Stimulated activated CD8-positive, alpha-beta memory T cell treated with anti-CD3 and anti-CD28 coated beads, Interleukin-4, amount 100 ng/mL, for 24 hours (primary cell): ENCODE data around the gene GCHFR.

ENCODE experiments used
- DNase-seq: peaks from one replicate; pipeline ENCODE4 v3.0.0-alpha.2; 2020; ENCODE audit warnings: low read depth

GCHFR gene

DNA sequence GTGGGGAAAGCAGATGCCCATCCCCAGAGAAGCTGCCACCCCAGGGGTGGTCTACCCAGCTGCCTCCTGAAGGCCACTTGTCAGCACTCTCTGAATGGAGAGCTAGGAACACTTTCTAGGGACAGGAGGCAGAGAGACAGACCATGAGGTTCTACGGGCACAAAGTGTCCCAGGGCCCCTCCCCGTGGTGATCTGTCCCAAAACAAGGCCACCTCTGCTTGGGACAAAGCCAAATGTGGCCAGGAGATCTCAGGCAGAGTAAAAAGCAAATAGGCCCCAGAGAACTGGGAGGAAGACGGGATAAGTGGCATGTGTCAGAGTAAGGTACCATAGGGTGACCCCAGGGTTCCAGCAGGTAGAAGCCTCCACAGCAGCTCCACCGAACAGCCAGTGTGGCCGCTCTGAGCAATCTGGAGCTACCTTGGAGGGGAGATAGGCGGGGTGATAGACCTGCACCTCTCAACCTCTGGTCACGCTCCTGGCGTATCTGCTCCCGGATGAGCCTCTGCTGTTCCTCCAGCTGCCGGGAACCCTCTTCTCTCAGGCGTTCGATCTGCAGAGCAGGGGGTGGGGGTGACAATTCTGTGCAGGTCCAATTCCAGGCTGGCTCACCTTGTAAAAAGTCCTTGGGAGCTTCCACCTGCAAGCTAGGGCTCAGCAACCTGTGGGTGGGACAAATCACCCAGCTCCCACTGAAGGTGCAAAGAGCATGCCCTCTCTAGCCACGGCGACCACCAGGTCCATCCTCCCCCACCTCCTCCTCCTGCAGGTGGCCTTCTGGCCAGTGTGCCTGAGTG, 12.1 kb downstream of the GCHFR start:
- no peak for DNase-seq

DNA sequence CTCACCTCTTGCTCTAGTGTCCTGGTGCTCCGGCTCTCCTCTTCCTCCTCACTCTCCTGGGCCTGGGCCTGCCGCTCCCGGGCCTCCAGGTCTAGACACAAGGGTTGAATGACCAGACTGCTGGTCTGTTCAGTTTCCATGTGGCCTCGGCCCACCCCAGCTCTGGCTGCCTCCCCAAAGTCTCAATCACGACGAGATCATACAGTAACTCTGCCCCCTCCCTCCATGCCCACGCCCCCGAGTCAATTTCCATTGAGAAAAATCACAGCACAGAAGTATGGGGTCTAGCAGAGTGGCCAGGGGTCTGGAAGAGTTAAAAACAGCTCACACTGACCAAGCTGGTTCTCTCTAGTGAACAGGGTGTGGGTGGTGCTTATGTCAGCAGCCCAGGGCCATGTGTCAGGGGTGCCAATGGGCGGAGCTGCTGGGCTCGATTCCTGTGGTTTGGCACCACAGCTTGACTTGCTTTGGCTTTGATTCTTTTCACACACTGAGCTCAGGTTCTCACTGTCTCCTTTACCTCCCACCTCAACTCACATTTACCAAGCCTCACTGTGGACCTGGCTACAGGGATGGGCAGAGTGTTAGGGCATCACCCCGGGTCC, 12.8 kb downstream of the GCHFR start:
- peak; percentile 46 for DNase-seq

DNA sequence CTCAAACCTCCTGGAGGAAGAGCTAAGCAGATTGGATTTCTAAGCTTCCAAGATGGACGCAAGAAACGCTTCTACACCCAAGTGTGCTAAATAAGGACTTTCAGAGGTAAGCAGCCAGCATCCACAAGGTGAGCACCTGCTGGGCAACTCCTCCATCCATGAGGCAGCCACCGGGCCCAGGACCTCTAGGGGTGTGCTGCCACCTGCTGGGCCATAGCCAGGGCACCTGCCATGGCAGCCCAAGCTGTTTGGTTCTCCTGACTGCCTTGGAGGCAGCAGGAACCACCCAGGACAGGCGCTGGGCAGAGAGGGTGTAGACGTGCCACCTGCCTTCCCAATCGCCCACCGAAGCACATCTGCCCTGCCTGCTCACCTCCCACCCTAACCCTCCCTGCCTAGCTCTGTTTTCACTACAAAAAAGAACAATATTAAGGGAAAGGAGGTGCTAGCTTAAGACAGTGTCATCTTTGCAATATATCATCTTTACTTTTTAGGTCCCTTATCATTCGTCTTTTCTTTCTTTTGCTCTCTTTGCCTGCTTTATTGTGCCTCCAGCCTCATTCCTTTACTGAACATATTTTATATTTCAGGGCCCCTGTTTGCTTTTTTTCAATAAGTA, 18.9 kb downstream of the GCHFR start:
- peak; percentile 65 for DNase-seq

DNA sequence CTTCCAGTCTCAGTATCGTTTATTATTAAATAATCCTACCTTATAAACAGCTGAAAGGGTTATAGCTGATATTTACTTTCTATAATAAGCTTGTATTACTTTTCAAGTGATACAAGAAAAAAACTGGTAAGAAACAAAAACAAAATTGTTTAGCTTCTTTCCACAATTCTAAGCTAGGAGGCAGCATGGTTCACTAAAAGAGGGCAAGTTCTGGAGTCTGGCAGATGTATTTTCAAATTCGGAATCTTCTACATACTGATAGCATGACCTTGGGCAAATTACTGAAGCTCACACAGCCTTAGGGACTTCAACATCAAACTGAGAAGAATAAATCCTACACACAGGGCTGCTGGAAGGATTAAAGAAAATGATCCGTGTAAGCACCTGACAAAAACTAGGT, 21.3 kb downstream of the GCHFR start:
- no peak for DNase-seq

DNA sequence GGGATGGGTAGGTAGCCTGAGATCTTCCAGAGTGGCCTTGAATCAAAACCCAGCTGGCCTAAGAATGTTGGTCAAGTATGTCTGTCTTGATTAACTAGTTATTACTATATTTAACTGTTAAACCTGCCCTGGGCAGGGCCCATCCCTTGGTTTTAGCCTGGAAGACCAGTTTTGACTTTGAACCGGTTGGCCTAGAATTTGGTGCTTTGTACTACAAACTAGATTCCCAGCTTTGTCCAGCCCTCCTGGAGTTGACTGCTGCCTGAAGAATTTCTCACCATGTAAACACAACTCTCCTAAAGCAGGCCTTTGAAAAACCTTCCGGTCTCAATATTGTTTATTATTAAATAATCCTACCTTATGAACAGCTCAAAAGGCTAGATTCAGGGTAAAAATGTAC, 21.9 kb downstream of the GCHFR start:
- DNase-seq = no peak

DNA sequence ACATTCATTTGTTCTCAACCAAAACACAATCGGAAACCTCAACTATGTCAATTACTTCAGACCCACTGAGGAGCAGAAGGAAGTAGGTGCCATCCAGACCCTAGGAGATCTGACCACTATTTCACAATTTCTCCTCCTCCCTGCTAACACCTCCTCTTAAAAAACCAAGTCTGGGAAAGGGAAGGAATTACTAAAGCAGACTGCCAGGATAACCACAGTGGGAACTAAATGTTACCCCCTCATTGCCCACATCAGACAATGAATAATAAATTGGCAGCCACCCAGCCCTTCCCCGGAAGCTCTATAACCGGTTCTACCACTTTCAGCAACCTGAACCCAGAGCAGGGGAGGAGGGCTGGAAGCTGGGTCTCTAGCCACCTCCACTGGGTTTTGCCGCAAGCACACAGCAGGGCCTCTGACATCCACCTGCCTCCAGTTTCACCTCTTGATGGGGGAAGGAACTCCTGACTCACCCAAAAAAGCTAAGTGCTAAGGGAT, 23.5 kb downstream of the GCHFR start:
- peak; percentile 56 for DNase-seq

DNA sequence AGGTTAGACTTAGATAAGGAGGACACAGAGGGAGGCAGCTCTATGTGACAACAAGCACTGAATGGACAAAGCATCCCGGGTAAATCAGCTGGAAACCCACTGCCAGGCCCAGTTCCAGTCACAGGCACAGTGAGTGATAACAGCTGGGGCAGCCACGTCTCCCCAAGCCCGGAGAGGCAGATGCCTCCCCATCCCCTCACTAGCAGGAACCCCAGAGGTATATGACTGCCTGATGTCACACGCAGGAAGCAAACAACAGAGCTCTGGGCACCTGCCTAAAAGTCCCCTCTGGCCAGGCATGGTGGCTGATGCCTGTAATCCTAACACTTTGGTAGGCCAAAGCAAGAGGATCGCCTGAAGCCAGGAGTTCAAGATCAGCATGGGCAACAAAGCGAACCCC, 24.1 kb downstream of the GCHFR start:
- DNase-seq = no peak

DNA sequence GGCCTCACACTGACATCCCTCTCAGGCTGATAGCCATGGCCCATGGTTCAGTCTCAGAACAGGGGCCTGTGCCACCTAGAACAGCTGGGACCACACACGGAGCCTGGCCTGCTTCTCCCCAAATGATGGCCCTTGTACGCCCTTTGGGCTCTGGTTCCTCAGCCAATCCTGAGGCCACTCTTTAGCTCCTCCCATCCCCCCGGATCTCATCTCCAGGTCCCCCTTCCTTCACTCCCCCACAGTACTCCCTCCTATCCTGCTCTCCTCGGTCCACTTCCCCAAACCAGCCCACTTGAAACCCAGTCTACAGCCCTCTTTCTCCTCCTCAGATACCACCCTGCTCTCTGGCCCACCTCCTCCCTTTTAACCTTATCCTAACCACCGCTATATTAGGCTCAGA, 25.3 kb downstream of the GCHFR start:
- DNase-seq = no peak

DNA sequence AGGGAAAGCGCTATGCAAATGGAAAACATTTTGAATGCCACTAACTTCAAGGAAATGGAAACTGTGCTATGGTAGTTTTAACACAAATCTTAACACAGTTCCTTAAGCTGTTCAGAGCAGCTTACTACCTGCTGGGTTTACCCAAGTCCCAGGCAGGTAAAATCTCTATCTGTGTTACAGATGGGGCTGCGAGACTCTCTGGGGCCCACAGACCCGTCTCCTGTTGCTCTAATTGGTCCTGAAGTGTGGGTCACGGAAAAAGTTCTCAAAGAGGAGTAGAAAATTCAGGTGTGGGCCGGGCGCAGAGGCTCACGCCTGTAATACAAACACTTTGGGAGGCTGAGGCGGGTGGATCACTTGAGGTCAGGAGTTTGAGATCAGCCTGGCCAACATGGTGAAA, 26.1 kb downstream of the GCHFR start:
- no peak for DNase-seq

DNA sequence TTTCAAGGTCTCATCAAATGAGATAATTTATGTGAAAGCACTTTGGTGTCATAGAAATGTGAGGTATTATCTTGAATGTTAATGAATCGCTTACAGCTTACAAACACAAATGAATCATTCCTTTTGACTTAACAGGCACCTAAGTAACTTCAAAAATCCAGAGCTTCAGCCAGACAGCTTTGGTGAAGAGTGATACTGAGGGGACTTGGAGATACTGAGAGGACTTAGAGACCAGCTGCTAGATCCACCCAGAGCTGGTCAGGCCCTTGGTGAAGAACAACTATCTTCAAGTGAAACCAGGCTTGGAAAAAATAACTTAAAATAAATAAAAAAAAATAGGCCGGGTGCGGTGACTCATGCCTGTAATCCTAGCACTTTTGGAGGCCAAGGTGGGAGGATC, 26.9 kb downstream of the GCHFR start:
- DNase-seq = no peak

DNA sequence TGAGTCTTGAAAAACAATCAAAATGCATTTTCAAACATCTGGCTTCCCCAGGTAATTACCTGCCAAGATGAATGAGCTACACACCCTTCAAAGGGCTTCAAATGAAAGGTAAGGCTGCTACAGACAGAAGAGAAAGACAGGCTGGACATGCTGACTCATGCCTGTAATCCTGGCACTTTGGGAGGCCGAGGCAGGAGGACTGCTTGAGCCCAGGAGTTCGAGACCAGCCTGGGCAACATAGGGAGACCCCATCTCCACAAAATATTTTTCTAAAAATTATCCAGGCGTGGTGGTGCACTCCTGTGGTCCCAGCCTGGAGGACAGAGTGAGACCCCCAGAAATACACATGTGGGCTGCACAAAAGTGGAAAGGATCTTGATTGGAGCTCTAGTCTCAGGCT, 28.5 kb downstream of the GCHFR start:
- no peak for DNase-seq

DNA sequence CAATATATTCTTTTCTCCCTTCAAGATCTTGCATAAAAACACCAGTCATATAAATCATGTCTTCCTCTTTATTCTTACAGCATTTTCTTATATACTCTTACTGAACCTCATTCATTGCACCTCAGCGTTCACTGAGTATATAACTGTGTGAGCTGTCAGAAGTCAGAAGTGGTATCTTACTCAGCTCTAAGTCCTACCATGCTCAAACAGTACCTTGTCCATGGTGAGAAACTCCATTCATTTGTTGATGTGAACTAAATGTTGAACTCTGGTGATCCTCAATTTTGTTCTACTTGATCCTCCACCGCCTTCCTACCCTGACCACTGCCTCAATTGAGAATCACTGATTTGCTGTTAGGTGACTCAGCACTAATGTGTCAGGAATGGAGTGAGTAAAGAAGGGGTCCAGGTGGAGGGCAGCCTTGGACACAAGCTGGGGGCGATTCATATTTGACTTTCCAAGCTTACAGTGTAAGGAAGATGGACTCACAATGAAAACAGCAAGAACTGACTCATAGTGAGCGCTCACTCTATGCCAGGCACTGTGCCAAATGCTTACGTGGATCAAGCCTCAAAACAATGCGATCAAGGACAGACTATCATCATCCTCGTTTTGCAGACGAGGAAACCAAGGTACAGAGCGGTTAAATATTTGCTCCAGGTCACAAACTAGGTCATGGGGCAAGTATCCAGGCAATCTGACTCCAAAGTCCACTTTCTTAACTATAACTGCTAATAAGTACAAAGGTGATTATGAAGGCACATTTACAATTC, 29.5 kb downstream of the GCHFR start:
- DNase-seq = no peak

DNA sequence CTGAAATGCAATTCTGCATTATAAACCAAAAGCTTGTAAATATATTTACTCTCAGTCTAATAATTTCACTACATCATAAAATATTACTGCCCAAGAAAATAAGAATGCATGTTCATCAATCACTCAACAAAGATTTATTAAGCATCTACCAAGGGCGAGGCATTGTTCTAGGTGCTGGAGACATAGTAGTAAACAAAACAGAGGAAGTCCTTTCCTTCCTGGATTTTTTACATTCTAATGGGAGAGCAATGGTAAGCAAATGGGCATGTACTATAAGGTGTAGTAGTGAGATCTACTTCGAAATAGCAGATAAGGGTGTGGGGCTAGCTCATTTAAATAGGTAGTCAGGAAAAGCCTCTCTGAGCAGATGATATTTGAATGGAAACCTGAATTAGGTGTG, 32.2 kb downstream of the GCHFR start:
- no peak for DNase-seq

DNA sequence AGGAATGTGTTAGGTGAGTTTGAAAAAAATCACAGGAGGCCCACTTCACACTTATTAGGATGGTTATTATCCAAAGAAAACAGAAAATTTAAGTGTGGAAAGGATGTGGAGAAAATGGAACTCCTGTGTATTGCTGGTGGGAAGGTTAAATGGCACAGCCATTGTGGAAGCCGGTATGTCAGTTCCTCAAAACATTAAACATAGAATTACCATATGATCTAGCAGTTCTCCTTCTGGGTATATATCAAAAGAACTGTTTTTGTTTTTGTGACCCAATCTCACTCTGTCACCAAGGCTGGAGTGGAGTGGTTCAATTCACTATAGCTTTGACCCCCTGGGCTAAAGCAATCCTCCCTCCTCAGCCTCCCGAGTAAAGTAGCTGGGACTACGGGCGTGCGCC, 32.6 kb downstream of the GCHFR start:
- no peak for DNase-seq

DNA sequence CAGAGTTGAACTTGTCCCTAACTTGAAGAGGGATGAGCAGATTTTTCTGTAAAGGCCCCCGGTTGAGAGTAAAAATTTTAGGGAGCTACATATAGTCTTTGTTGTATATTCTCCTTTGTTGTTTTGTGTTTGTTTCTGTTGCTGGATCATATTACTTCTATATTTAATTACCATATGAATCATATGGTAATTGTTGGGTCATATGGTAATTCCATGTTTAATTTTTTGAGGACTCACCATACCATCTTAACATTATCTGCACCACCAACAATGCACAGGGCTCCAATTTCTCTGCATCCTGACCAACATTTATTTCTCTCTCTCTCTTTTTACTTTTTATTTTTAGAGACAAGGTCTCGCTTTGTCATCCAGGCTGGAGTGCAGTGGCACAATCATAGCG, 35.7 kb downstream of the GCHFR start:
- DNase-seq = no peak

DNA sequence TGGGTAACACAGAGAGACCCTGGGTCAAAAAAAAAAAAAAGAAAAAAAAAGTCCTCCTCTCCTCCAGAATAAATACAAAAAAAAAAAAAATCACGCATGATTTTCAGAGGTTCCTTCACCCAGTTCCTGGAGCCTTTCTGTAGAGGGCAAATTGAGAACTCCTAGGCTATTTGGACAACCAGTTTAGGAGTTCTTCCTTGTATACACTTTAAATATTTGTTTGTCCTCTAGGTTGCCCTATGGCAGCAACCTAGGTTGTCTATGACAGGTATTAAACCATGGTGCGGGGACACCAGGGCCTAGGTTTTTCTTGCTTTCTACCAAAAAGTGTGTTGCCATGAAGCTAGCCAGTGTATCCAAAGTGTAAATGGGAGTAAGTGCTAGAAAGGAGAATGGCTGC, 39.2 kb downstream of the GCHFR start:
- DNase-seq = no peak

DNA sequence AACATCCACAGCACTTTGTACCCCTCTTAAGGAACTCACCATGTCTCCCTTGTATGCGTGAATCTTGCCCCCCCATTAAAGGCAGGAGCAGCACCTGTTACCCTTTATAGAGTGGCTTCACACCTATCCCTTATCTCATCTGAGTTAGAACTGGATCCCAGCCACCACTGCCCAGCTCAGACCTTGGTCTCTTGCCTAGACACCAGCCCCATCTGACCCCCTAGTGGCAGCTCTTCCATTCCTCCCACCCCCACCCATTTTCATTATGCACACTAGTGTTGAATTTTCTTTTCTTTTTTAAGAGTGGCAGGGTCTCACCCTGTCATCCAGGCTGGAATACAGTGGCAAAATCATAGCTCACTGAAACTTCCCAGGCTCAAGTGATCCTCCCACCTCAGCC, 39.8 kb downstream of the GCHFR start:
- DNase-seq = no peak

DNA sequence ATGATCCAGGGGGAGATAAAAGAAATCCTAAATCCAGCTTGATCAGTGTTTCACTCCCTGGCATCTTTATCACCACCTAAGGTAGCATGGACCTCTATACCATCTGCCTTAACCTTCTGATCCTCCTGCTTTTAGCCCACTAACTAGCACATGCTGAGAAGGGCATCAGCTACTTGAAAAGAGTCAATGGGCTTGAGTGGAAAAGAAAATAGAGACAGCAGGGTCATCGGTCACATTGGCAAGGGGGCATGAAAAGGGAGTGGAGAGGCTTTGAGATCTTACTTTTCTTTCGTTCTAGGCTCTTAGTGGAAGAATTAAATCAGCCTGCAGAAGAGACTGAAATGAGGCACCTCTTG, 42.8 kb downstream of the GCHFR start:
- no peak for DNase-seq

DNA sequence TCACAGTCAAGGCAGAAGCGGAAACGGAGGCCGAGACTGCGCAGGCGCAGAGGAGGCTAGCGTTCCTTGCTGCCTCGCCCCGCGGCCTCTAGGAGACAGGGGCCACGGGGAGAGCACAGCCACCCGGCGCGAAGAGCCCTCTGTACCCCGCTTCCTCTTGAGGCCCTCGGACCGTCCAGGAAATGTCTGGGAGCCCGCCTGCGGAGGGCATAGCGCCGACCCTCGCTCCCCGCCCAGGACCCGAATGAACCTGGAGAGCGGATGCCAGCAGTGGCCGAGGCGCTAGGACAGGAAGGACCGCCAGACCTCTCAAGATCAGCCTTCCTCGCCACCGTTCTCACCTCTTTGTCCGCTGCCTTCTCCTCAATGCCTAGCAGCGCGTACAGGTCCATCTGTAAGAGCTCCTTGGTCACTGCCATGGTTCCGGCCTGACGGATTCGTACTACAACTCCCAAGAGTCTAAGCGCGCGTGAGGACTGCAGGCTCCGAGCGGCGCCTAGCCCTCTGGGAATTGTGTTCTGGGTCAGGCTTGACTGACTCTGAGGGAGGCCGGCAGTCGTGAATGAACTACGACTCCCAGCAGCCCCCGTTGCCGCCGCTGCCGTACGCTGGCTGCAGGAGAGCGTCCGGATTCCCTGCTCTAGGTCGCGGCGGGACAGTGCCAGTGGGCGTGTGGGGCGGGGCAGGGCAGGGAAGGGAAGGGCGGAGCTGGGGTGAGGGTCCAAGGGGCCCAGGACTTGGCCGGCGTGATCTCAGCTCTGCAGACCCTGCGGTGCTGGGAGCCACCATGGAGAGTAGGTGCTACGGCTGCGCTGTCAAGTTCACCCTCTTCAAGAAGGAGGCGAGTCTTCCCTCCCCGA, 43.4 kb downstream of the GCHFR start, which contains the start of the genes DNAJC17 and ZFYVE19:
DNAJC17 (minus strand) TSS at position 446 of the 860 bp plus-strand sequence; CDS start at position 419, 27 bp downstream.
ZFYVE19 (plus strand) TSS at position 62 of the 860 bp plus-strand sequence; CDS start at position 563, 501 bp downstream.
- peak; percentile 92 for DNase-seq

DNA sequence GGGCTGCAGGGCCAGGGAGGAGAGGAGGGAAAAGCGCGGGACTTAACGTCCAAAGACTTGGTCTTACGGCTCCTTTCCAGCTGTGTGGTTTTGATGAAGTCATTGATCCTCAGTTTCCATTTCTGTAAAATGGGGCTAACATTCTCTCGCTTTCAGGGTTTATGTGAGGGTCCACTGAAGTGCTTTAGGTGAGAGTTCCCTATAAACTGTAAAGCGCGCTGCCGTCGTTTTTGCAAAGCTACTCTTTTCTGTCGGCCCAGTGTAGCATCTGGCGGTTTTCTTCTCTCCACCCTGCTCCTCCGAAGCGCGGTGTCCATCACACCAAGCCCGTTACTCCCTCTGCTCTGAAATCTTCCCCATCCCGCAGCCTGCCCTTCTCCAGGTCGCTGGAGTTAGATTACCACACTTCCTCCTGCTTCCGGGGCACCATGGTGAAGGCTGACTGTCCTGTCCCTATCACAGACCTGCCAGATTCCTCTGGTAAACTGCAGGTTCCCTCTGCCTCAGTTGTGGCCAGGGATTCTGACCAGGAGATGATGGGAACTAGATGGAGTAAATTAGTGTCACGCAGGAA, 44.1 kb downstream of the GCHFR start:
- DNase-seq = no peak

DNA sequence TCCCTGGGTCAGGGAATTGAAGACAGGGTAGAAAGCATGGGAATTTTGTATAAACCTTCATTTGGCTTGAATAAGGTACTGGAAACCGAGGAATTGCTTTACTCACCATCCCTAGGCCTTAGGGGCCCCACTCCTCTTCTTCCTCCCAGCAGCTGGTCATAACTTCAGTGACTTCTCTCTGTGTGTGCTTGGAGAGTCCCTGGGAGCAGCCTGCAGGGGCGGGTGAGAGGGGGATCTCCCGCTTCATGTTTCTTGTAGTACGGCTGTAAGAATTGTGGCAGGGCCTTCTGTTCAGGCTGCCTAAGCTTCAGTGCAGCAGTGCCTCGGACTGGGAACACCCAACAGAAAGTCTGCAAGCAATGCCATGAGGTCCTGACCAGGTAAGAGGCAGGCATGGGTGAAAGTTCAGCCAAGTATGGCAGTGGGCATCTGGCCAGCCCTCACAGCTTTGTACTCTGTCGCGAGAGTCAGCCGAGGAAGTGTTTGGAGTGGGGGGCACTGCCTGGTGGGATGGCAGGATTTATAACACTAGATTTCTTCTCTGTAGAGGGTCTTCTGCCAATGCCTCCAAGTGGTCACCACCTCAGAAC, 45.1 kb downstream of the GCHFR start:
- DNase-seq = no peak
